Prostate gland (tissue), 2 donors: ENCODE data around the gene MBOAT2. TPM values are rescaled to one million over a fixed set of nuclear protein-coding genes. Genes with fewer than 3 reads are reported as not detected.
"Not testable (repeated sequence)": the region's sequence is repeated elsewhere in the genome, so short reads cannot be mapped to it uniquely, and the experiment has no call there.

Experiments used
- DNase-seq: peaks from one replicate; pipeline ENCODE4 v3.0.0-alpha.2; 2019; ENCODE audit warnings: low spot score
- H3K27ac ChIP-seq, 2 donors: fragments of 200-600 bp; sonication (generic); 2 replicates each; pipeline ENCODE4 v1.5.1; 2017 to 2019
- H3K27me3 ChIP-seq: fragments of 200-600 bp; sonication (generic); replicated peaks from 2 replicates; pipeline ENCODE4 v1.5.1; 2019; ENCODE audit not compliant: insufficient read depth
- H3K36me3 ChIP-seq, 2 donors: fragments of 200-600 bp; sonication (generic); 1 replicate in 1 of 2; 2 replicates in 1 of 2; pipeline versions ENCODE4 v1.5.1 to v1.8.1; 2017 to 2019
- H3K4me1 ChIP-seq: fragments of 200-600 bp; sonication (generic); replicated peaks from 2 replicates; pipeline ENCODE4 v1.5.1; 2019
- H3K4me3 ChIP-seq, 2 donors: fragments of 200-600 bp; sonication (generic); 2 replicates each; pipeline ENCODE4 v1.5.1; 2017 to 2019
- H3K9me3 ChIP-seq: fragments of 200-600 bp; sonication (generic); 2 replicates; pipeline ENCODE4 v1.5.1; 2017
- CTCF ChIP-seq, 4 experiments: fragments of 200-600 bp in 2 of 4; fragments of 450-650 bp in 2 of 4; sonication (generic) in 2 of 4; IDR thresholded peaks; 1 replicate in 3 of 4; 2 replicates in 1 of 4; pipeline ENCODE4 v1.5.1; 2016 to 2019; ENCODE audit warnings: antibody characterized with exemption in 4 of 4, mild to moderate bottlenecking in 2 of 4, moderate library complexity in 2 of 4
- POLR2A ChIP-seq: fragments of 450-650 bp; IDR thresholded peaks from one replicate; pipeline ENCODE4 v1.6.1; 2016; ENCODE audit warnings: antibody characterized with exemption, mild to moderate bottlenecking
- POLR2AphosphoS5 ChIP-seq: sonication (generic); formaldehyde crosslinking; IDR thresholded peaks from one replicate; pipeline ENCODE4 v1.6.1; 2017; ENCODE audit warnings: antibody characterized with exemption
- WGBS: methylation state at CpG from one replicate; pipeline ENCODE4 v1.1.5; 2018; 5-methylcytosine and 5-hydroxymethylcytosine counted together
- intact Hi-C: fragments of 100-400 bp; cut with DNase I; formaldehyde crosslinking; loops from one replicate; pipeline ENCODE4 v1.14.2; 2022
- total RNA-seq, 2 donors: library from RNA; depleted of rRNA; stranded (reverse); fragments of >200 nt; gene quantifications; one replicate each; pipeline ENCODE4 v1.1.0, GENCODE V29; 2016

The MBOAT2 gene
- total RNA-seq, 2 donors from 2014 or later: 20.3 to 40.2 TPM

GRCh38 chr2:8935982-8936381 lies 67.5 kb downstream of the MBOAT2 start:
- H3K27me3 ChIP-seq: no peaks in the 10 kb centered on the region
- H3K4me3 ChIP-seq: no peak overlapping the region
- 87% methylated on average over 3 of the region's 3 CpGs for WGBS
- TF ChIP-seq CTCF (IDR thresholded peaks at IDR 0.05): no peak
- no peak for TF ChIP-seq POLR2AphosphoS5
- no peak for TF ChIP-seq POLR2A
- no peak for DNase-seq
- intact Hi-C loops: no loop called here
- H3K4me1 ChIP-seq: no peaks in the 10 kb centered on the region
- no peaks in the 10 kb centered on the region for H3K9me3 ChIP-seq
- H3K36me3 ChIP-seq: no peaks in the 10 kb centered on the region
- H3K27ac ChIP-seq: no peak overlapping the region

- intact Hi-C loops: no loop called here
- Histone ChIP-seq H3K4me3 (no peak overlapping the region), H3K27me3 (no peaks in the 10 kb centered on the region)
Observed at GRCh38 chr2:8934338-8934737, 69.1 kb downstream of the MBOAT2 start.

GRCh38 chr2:8932702-8933101 lies 70.8 kb downstream of the MBOAT2 start:
- no peaks in the 10 kb centered on the region for H3K36me3 ChIP-seq
- H3K9me3 ChIP-seq: no peaks in the 10 kb centered on the region
- H3K27ac ChIP-seq: no peak overlapping the region
- 73% methylated on average over 2 of the region's 2 CpGs for WGBS
- H3K4me1 ChIP-seq: no peaks in the 10 kb centered on the region
- H3K4me3 ChIP-seq: no peak overlapping the region
- intact Hi-C loops: no loop called here
- no peaks in the 10 kb centered on the region for H3K27me3 ChIP-seq
- no peak for TF ChIP-seq POLR2AphosphoS5
- no peak for TF ChIP-seq CTCF (IDR thresholded peaks at IDR 0.05)
- no peak for TF ChIP-seq POLR2A
- no peak for DNase-seq

More at GRCh38 chr2:8934338-8934737, 69.1 kb downstream of the MBOAT2 start:
- Histone ChIP-seq H3K27ac (no peak overlapping the region), H3K9me3 (no peaks in the 10 kb centered on the region), H3K4me1 (no peaks in the 10 kb centered on the region), H3K36me3 (no peaks in the 10 kb centered on the region)
- TF ChIP-seq CTCF (IDR thresholded peaks at IDR 0.05): no peak
- TF ChIP-seq POLR2A: no peak
- no peak for TF ChIP-seq POLR2AphosphoS5
- DNase-seq: no peak

- intact Hi-C loops, H3K4me1 ChIP-seq: not testable (repeated sequence)
- WGBS: 86% methylated on average over 5 of the region's 5 CpGs
Observed at GRCh38 chr2:8930185-8930584, 73.3 kb downstream of the MBOAT2 start.

GRCh38 chr2:8929128-8929527 lies 74.4 kb downstream of the MBOAT2 start:
- Histone ChIP-seq H3K9me3 (no peaks in the 10 kb centered on the region), H3K27me3 (no peaks in the 10 kb centered on the region), H3K36me3 (no peaks in the 10 kb centered on the region), H3K4me1 (no peaks in the 10 kb centered on the region), H3K27ac (no peak overlapping the region), H3K4me3 (no peak overlapping the region)
- no peak for TF ChIP-seq POLR2AphosphoS5
- TF ChIP-seq POLR2A: no peak
- no peak for TF ChIP-seq CTCF (IDR thresholded peaks at IDR 0.05)
- intact Hi-C loops: no loop called here
- no peak for DNase-seq
- 99% methylated on average over 3 of the region's 3 CpGs for WGBS

More at GRCh38 chr2:8930185-8930584, 73.3 kb downstream of the MBOAT2 start:
- H3K27me3 ChIP-seq, H3K27ac ChIP-seq, DNase-seq, H3K36me3 ChIP-seq, H3K9me3 ChIP-seq, H3K4me3 ChIP-seq: not testable (repeated sequence)
